Measurements from ENCODE around the gene PHB1.

PHB1 gene

DNA sequence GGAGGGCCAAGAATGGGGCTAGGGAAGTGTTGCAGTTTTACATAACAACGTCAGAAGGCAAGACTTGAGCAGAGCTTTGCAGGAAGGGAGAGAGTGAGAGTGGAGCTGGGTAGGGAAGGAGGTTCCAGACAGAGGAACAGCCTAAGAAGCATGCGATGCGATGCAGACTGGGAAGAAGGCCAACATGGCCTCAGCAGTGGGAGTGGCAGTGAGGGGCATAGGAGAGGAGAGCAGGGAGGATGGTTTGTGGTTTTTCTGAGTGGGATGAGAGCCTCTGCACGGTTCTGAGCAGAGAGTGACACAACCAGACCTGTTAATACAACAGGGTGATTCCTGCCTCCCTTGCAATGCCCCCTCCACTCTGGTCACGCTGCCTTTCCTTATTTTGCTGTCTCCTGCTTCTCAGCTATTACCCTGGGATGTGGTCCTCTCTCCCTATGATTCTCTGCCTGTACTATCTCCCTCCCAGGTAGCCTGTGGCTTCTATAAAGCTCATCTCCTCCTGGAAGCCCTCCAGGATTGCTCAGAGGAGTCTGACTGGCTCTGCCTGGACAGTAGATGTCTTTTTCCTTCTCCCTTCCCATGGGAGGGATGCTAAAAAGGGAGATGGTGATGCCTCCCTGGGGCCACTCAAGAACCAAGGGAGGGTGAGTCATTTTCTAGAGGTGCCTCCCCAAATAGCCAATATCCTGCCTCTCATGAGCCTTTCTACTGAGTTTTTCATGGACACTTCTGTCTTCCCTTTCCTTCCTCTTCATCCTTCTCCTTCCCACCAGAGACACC lies 41.7 kb upstream of the PHB1 start:
- FAIRE-seq, result no peak
- TF ChIP-seq, protein P1, sequence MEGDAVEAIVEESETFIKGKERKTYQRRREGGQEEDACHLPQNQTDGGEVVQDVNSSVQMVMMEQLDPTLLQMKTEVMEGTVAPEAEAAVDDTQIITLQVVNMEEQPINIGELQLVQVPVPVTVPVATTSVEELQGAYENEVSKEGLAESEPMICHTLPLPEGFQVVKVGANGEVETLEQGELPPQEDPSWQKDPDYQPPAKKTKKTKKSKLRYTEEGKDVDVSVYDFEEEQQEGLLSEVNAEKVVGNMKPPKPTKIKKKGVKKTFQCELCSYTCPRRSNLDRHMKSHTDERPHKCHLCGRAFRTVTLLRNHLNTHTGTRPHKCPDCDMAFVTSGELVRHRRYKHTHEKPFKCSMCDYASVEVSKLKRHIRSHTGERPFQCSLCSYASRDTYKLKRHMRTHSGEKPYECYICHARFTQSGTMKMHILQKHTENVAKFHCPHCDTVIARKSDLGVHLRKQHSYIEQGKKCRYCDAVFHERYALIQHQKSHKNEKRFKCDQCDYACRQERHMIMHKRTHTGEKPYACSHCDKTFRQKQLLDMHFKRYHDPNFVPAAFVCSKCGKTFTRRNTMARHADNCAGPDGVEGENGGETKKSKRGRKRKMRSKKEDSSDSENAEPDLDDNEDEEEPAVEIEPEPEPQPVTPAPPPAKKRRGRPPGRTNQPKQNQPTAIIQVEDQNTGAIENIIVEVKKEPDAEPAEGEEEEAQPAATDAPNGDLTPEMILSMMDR (IDR thresholded peaks at IDR 0.05; ENCODE audit: insufficient read depth, missing control alignments), result no peak
- no peak for DNase-seq (ENCODE audit: insufficient read length, low spot score)

DNA sequence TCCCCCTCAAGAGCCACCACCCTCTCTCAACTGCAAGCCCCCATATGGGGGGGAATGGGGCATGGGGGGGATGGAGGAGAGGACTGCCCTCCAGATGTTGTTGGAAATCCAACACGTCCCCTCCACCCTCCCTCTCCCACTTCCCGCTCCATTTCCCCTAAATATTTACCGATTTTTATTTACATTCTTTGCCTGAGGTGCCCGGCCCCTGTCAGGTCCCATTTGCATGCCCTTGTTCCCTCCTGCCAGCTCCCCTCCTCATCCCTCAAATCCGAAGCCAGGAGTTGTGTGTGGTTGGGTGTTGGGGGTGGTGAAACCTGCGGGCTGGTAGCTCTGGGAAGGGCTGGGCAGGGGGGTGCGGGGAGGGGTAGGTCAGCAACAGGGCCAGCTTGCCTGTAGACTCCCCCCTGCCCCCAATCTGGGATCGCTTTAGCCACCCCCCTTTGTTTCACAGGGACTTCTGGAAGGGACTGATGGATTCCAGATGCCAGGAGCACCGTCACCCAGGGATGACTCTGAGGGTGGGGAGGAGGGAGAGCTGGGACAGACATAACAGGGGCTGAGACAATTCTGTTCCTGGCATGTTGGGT lies 40.7 kb upstream of the PHB1 start:
- TF ChIP-seq, protein P1 (IDR thresholded peaks at IDR 0.05; ENCODE audit: insufficient read depth, missing control alignments), result no peak
- DNase-seq (ENCODE audit: insufficient read length, low spot score), result no peak
- no peak for FAIRE-seq

DNA sequence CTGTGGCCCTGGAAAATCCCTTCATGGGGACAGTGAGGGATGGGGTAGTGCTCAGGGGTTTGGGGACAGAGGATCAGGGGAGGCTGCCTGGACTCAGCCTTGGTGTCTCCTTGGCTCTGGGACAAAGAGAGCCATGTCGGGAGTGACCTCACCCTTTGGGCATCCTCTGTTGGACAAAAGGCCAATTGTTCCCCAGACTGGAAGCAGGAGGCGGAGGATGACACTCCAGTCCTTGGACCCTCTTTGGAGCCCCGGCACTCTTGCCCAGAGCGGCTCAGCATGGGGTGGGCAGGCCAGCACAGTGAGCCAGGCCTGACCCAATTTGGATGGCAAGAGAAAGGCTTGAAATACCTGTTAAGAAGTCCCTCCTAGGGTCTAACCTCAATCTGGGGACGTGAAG lies 39.4 kb upstream of the PHB1 start:
- FAIRE-seq, result no peak
- DNase-seq (ENCODE audit: insufficient read length, low spot score), result no peak

DNA sequence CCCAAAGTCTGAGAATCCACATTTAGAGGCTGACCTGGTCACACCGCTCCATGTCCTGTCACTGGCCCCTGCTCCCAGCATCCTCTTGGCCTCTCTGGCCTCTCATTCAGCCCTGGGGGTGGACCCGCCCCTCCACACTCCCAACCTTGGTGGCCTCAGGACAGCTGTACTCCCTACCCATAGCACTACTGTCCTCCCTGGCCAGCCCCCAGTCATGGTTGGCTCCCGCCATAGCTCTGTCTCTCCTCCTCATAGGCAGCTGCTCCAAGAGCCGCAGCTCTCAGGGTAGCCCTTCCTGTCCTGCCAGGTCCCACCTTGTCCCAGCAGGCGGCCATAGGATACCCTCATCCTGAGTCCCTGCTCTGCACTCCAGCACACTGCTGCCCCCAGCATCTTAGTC lies 38.0 kb upstream of the PHB1 start:
- DNase-seq (ENCODE audit: insufficient read length, low spot score) (no peak), FAIRE-seq (no peak)
- TF ChIP-seq, protein P1 (IDR thresholded peaks at IDR 0.05; ENCODE audit: insufficient read depth, missing control alignments), result no peak

More for the DNA sequence above, 39.4 kb upstream of the PHB1 start:
- TF ChIP-seq, protein P1 (IDR thresholded peaks at IDR 0.05; ENCODE audit: insufficient read depth, missing control alignments), result no peak

DNA sequence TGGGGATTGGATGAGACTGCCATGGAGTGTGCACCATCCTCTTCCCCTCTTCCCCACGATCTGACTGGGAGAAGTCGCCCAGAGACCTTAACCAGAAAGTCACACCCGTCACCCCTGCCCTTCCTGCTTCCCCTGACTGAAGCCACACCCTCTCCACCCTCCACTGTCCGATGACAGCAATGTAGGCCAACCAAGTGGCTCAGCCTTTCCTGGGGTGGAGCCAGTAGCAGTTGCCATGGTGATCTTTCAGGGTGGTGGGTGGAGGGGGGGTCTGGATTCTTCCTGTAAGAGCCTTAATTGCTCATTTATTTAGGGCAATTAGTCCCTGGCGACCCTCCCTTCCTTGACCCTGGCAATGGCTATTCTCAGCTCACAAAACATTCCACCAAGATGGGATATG lies 37.5 kb upstream of the PHB1 start:
- FAIRE-seq, result no peak
- TF ChIP-seq, protein P1 (IDR thresholded peaks at IDR 0.05; ENCODE audit: insufficient read depth, missing control alignments), result no peak
- DNase-seq (ENCODE audit: insufficient read length, low spot score), result no peak

DNA sequence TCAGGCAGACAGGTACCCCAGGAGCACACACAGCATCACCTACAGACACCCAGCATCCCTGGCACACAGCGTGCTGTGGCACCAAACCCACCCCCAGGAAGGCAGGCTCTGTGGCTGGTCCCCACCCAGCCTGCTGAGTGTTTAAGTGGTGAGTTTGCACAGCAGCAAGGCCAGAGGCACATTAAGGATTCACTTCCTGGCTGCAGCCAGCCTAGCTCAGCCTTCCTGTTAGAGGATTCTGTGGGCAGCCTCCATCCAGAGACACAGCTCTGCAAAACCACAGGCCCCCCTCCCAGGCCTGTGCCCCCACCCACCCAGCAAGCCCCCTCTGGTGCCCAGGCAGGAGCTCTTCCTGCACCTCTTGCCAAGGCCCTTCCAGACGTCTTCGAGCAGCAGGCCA lies 36.1 kb upstream of the PHB1 start:
- DNase-seq (ENCODE audit: insufficient read length, low spot score) (no peak), FAIRE-seq (no peak)
- TF ChIP-seq, protein P1 (IDR thresholded peaks at IDR 0.05; ENCODE audit: insufficient read depth, missing control alignments), result no peak

DNA sequence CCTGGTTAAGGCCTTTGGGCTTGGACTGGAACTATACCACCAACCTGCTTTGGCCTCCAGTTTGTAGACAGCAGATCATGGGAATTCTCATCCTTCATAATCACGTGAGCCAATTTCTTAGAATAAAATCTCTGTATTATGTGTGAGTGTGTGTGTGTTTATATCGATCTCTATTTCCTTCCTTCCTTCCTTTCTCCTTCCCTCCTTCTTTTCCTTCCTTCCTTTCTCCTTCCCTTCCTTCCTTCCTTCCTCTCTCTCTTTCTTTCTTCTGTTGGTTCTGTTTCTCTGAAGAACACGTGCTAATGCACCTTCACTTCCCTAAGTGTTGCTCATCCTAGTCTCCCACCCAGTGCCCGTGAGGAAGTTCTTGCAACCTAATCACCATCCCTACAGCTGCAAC lies 35.5 kb upstream of the PHB1 start:
- DNase-seq (ENCODE audit: insufficient read length, low spot score) (no peak), FAIRE-seq (no peak)
- TF ChIP-seq, protein P1 (IDR thresholded peaks at IDR 0.05; ENCODE audit: insufficient read depth, missing control alignments), result no peak

Data from D721Med (cell line).